Muscle of leg (tissue), 11 donors: ENCODE data around the gene UNC13B. TPM values are rescaled to one million over a fixed set of nuclear protein-coding genes. Genes with fewer than 3 reads are reported as not detected.
A peak's percentile ranks its signal among the peaks of the same experiment; 100 is the strongest.
"Not testable (repeated sequence)": the region's sequence is repeated elsewhere in the genome, so short reads cannot be mapped to it uniquely, and the experiment has no call there.

ENCODE experiments used
- DNase-seq: peaks from one replicate; pipeline ENCODE4 v3.0.0; 2013
- H3K27ac ChIP-seq: one replicate; pipeline ENCODE4 v1.5.1; 2013; ENCODE audit warnings: mild to moderate bottlenecking, low read length, control low read depth
- H3K27me3 ChIP-seq: one replicate; pipeline ENCODE4 v1.6.1; 2013; ENCODE audit warnings: low read length; ENCODE audit not compliant: control insufficient read depth, insufficient read depth
- H3K36me3 ChIP-seq: one replicate; pipeline ENCODE4 v1.6.1; 2013; ENCODE audit warnings: low read length; ENCODE audit not compliant: control insufficient read depth, insufficient read depth
- H3K4me1 ChIP-seq: one replicate; pipeline ENCODE4 v1.6.1; 2013; ENCODE audit warnings: low read length; ENCODE audit not compliant: control insufficient read depth, insufficient read depth
- H3K4me3 ChIP-seq: one replicate; pipeline ENCODE4 v1.5.1; 2013; ENCODE audit warnings: low read length, control low read depth
- H3K9me3 ChIP-seq: replicated peaks from 2 replicates; pipeline ENCODE4 v1.6.1; 2013; ENCODE audit warnings: low read depth, low read length; ENCODE audit not compliant: control insufficient read depth
- WGBS: methylation state at CpG from one replicate; pipeline ENCODE4 v1.1.5; 2013; ENCODE audit warnings: missing lambda C conversion rate; ENCODE audit not compliant: insufficient coverage; 5-methylcytosine and 5-hydroxymethylcytosine counted together
- polyA plus RNA-seq, 8 donors: library from polyadenylated mRNA; unstranded; fragments of 120-200 nt; gene quantifications; one replicate each; pipeline versions ENCODE4 v1.2.1 to v1.2.3, GENCODE V29; 2013; ENCODE audit warnings: inconsistent platforms in 1 of 8, low replicate concordance in 1 of 8; ENCODE audit not compliant: insufficient read length in 8 of 8, insufficient read depth in 1 of 8
- total RNA-seq: library from RNA; stranded (reverse); fragments of 120-200 nt; gene quantifications from one replicate; pipeline ENCODE4 v1.2.4, GENCODE V29; 2013

The UNC13B gene
- total and polyA plus RNA-seq, 9 donors = 12.0 to 23.5 (median 15.5) TPM

DNA sequence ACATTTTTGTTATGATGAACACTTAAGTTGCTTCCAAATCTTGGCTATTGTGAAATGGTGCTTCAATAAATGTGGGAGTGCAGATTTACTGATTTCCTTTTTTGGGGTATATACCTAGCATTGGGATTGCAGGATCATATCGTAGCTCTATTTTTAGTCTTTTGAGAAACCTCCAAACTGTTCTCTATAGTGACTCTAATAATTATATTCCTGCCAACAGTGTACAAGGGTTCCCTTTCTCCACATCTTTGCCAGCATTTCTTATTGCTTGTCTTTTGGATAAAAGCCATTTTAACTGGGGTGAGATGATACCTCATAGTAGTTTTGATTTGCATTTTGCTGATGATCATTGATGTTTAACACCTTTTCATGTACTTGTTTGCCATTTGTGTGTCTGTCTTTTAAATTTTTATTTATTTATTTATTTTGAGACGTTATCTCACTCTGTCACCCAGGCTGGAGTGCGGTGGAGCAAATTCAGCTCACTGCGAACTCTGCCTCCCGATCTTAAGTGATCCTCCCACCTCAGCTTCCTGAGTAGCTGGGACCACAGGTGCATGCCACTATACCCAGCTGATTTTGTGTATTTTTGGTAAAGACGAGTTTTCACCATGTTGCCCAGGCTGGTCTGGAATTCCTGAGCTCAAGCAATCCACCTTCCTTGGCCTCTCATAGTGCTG, 59.0 kb downstream of the UNC13B start:
- Histone ChIP-seq H3K4me1 (no peaks in the 10 kb centered on the region), H3K9me3 (no peaks in the 10 kb centered on the region), H3K36me3 (no peaks in the 10 kb centered on the region), H3K4me3 (no peak overlapping the region), H3K27me3 (no peaks in the 10 kb centered on the region), H3K27ac (no peak overlapping the region)
- DNase-seq = no peak
- WGBS = 80% methylated on average over 3 of the region's 6 CpGs

DNA sequence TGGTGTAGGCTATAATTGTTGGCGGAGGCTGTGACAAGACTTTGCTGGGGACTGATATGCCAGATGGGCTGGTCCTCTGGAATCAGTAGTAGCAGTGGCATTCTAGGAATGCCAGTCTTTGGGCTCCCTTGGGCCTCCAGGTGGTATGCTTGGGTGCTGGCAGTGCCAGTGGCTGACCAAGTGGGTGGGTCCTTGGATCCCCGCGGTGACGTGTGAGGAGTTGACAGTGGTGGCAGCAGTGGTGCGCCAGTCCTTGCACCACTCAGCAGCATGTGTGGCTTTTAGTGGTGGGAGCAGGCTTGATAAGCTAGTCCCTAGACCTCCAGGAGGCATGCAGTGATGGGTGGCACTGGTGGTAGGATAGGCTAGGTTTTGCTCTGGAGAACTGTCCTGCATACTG, 63.9 kb downstream of the UNC13B start:
- Histone ChIP-seq H3K4me1 (no peaks in the 10 kb centered on the region), H3K27ac (no peak overlapping the region), H3K36me3 (no peaks in the 10 kb centered on the region), H3K27me3 (no peaks in the 10 kb centered on the region), H3K9me3 (no peaks in the 10 kb centered on the region), H3K4me3 (no peak overlapping the region)
- 97% methylated on average over 5 of the region's 5 CpGs for WGBS
- DNase-seq = no peak

DNA sequence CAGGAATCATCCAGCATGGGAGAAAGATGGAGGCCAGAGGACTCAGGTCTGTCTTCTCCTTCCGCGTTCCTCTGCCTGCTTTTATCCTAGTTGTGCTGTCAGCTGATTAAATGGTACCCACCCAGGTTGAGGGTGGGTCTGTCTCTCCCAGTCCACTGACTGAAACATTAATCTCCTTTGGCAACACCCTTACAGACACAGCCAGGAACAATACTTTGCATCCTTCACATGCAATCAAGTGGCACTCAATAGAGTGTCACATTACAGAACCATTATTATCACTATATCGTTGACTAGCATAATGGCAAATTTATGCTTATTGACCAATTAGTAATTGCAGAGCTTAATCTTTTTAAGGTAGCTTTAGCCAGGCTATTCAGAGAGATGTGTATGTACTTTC, 64.8 kb downstream of the UNC13B start:
- H3K4me3 ChIP-seq = no peak overlapping the region
- H3K9me3 ChIP-seq = no peaks in the 10 kb centered on the region
- no peak for DNase-seq
- H3K36me3 ChIP-seq = no peaks in the 10 kb centered on the region
- no peaks in the 10 kb centered on the region for H3K4me1 ChIP-seq
- no peak overlapping the region for H3K27ac ChIP-seq
- 88% methylated on average over 2 of the region's 3 CpGs for WGBS
- H3K27me3 ChIP-seq = no peaks in the 10 kb centered on the region

DNA sequence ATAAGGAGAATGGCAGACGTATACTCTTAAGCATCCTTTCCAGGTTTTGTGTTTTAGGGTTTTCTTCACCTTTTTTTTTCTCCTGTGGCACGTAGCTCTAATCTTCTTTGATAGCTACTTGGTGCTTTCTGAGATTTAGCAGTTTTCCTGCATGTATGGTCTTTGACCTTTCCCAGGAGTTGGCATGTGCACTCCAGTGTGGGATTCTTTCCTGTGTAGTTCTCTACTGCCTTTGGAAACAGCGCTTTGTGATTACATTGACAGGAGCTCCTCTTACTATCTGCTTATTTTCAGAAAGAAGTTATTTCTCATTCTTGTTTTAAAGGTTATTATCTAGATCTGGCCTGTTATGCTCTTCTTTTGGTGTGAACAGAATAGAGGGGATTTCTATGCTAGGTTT, 65.5 kb downstream of the UNC13B start:
- H3K9me3 ChIP-seq = no peaks in the 10 kb centered on the region
- H3K4me1 ChIP-seq = no peaks in the 10 kb centered on the region
- H3K27ac ChIP-seq = no peak overlapping the region
- no peak for DNase-seq
- H3K4me3 ChIP-seq = no peak overlapping the region
- H3K27me3 ChIP-seq = no peaks in the 10 kb centered on the region
- no CpG with 5 or more reads among the region's 3 CpGs for WGBS
- no peaks in the 10 kb centered on the region for H3K36me3 ChIP-seq

DNA sequence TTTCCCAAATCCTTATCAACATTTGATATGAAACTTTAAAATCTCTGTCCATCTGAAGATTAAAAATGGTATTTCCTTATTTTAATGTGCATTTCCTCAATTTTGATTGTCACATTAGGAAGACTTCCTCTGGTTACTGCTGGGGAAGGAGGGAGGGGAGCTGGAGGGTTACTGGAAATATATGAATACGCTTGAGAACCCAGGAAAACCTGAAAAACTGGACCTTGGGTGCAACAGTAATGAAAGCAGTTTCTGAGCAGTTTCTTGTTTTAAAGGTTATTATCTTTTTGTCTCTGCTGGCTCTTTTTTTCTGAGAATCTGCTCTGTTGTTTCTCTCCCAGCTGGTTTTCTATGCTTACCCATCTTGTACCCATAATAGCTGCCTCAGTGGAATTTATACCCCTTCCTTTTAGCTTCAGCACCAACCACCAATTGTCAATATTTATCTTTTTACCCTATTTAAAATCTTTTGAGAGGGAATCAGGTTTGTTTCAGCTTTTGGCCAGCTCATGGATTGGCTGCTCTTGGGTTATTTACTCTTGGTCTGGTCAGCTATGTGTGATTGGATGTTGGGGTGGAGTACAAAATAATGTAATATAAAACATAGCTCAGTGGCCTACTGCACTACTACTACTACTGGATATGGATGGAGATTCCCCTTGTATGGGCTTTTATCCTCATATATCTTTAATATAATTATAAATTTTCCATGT, 67.4 kb downstream of the UNC13B start:
- Histone ChIP-seq H3K36me3 (no peaks in the 10 kb centered on the region), H3K27ac (no peak overlapping the region), H3K4me3 (no peak overlapping the region), H3K27me3 (no peaks in the 10 kb centered on the region), H3K9me3 (no peaks in the 10 kb centered on the region), H3K4me1 (no peaks in the 10 kb centered on the region)
- WGBS = 67% methylated on average over 1 of the region's 1 CpG
- DNase-seq = no peak

DNA sequence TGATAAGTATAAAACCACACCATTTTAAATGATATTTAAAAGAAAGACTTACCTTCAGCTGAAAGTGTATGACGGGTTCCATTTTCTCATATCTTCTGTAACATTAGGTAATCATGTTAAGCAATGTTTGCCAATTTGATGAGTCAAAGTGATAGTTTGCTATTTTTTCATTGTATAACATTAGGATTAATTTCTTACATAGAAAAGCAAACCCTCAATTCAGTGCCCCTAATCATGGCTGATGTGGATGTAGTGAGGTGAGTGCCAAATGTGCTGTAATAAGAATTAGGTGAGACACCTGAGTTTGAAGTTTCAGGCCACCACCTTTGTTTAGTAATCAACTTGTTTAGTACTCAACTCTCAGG, 68.0 kb downstream of the UNC13B start:
- H3K27me3 ChIP-seq = no peaks in the 10 kb centered on the region
- H3K27ac ChIP-seq = no peak overlapping the region
- H3K9me3 ChIP-seq = no peaks in the 10 kb centered on the region
- H3K4me1 ChIP-seq = no peaks in the 10 kb centered on the region
- DNase-seq = no peak
- H3K36me3 ChIP-seq = no peaks in the 10 kb centered on the region
- no CpG with 5 or more reads among the region's 1 CpG for WGBS
- H3K4me3 ChIP-seq = no peak overlapping the region

DNA sequence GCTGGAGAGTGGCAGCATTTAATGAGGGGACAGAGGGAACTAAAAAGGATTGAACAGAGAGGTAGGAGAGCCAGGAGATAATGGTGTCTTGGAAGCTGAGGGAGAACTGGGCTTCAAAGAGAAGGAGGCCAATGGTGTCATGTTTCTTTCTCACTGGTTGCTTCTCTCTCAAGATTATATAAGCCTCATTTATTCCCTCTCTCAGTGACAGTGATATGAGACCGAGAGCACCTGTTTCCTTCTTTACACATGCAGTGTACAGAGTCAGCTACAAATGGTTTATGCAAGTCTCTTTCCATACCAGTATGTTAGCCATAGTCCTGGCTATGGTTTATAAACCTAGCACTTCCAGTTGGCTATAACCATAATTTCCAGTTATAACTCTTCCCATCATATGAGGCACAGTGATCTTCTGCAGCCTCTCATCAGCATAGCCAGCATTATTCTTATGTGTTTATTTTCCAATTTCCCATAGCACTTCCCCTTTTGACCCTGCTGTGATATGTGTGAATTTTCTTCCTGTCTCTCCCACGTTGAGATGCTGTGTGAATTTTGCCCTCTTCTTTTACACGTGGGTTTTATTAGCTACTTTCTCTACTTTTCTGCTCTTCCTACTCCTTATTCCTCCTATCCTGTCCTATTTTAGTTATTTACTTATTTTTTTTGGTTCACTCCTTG, 71.2 kb downstream of the UNC13B start:
- 20% methylated on average over 1 of the region's 3 CpGs for WGBS
- no peaks in the 10 kb centered on the region for H3K4me1 ChIP-seq
- no peaks in the 10 kb centered on the region for H3K27me3 ChIP-seq
- no peaks in the 10 kb centered on the region for H3K9me3 ChIP-seq
- H3K27ac ChIP-seq = peak overlapping the region; percentile 47
- peak; percentile 43 for DNase-seq
- H3K4me3 ChIP-seq = no peak overlapping the region
- H3K36me3 ChIP-seq = no peaks in the 10 kb centered on the region

DNA sequence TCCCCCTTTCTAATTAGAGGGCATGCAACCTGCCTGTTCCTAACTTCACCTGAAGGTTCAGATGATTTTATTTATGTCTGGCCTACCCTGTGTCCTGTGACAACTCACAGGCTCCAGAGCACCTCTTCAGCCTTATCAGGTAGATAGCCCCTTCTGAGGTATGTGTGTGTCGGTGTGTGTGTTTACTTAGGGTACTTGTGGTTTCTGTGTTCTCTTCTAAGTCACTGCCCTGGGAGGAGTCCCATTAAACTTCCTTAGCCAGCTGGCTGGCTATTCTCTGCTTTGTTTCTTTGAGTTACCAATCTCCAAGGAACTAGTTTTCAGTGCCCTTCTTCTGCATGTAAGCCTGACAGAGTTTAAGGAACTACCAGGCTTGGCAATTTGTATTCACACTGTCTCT, 74.9 kb downstream of the UNC13B start:
- WGBS = no CpG with 5 or more reads among the region's 1 CpG
- DNase-seq = no peak

DNA sequence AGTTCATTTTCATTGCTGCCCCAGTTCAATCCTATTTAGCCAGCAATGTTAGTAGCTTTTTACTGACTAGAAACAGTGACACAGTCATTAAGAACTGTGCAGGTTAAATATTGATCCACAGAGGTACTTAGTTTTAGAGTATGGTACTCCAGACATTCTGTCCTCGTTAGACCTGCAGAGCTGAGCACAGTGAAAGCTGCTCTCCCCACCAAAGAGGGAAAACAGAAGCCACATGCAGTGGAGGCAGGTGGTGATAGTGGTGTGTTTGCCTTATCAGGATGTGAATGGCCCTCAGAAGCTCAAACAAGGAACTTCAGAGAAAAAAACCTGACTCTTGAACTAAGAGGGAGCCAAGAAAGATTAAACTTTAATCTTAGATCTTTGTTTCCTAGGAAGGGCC, 75.5 kb downstream of the UNC13B start:
- no peaks in the 10 kb centered on the region for H3K4me1 ChIP-seq
- no peak overlapping the region for H3K27ac ChIP-seq
- no peak overlapping the region for H3K4me3 ChIP-seq
- H3K36me3 ChIP-seq = no peaks in the 10 kb centered on the region
- no CpG with 5 or more reads among the region's 1 CpG for WGBS
- DNase-seq = no peak
- no peaks in the 10 kb centered on the region for H3K9me3 ChIP-seq
- H3K27me3 ChIP-seq = no peaks in the 10 kb centered on the region

More for the DNA sequence above, 74.9 kb downstream of the UNC13B start:
- Histone ChIP-seq H3K27ac (no peak overlapping the region), H3K4me3 (no peak overlapping the region), H3K4me1 (no peaks in the 10 kb centered on the region), H3K27me3 (no peaks in the 10 kb centered on the region), H3K9me3 (no peaks in the 10 kb centered on the region), H3K36me3 (no peaks in the 10 kb centered on the region)

DNA sequence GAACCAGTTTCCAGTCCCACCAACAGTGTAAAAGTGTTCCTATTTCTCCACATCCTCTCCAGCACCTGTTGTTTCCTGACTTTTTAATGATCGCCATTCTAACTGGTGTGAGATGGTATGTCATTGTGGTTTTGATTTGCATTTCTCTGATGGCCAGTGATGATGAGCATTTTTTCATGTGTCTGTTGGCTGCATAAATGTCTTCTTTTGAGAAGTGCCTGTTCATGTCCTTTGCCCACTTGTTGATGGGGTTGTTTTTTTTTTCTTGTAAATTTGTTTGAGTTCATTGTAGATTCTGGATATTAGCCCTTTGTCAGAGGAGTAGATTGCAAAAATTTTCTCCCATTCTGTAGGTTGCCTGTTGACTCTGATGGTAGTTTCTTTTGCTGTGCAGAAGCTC, 84.1 kb downstream of the UNC13B start:
- not testable (repeated sequence) for H3K9me3 ChIP-seq, H3K4me1 ChIP-seq, H3K27ac ChIP-seq, H3K4me3 ChIP-seq, H3K36me3 ChIP-seq, DNase-seq, H3K27me3 ChIP-seq
- WGBS = no CpG with 5 or more reads among the region's 1 CpG
